ENCODE results near the gene CBX3.
"Not testable (repeated sequence)": the region's sequence is repeated elsewhere in the genome, so short reads cannot be mapped to it uniquely, and the experiment has no call there.

Gene CBX3

GRCh38 chr7:26162431-26162830 lies 39.1 kb upstream of the CBX3 start:
- H3K4me3 Mint-ChIP-seq: no peak overlapping the region
- peak overlapping the region in 1 of 2 donors; percentile 62 for H3K27ac Mint-ChIP-seq
- no peaks in the 10 kb centered on the region for H3K9me3 Mint-ChIP-seq
- H3K4me1 Mint-ChIP-seq (ENCODE audit: low read depth in 2 of 2): peaks cover 16 to 24% of the 10 kb centered on the region in 2 donors
- no peaks in the 10 kb centered on the region for H3K36me3 Mint-ChIP-seq (ENCODE audit: insufficient read depth)
- no peak for ATAC-seq (replicated peaks)
- H3K27me3 Mint-ChIP-seq: no peaks in the 10 kb centered on the region
- no peak for DNase-seq

GRCh38 chr7:26163804-26164203 lies 37.7 kb upstream of the CBX3 start:
- H3K27ac Mint-ChIP-seq; H3K27me3 Mint-ChIP-seq; DNase-seq; H3K9me3 Mint-ChIP-seq; H3K36me3 Mint-ChIP-seq (ENCODE audit: insufficient read depth); ATAC-seq (replicated peaks); H3K4me3 Mint-ChIP-seq: not testable (repeated sequence)
- H3K4me1 Mint-ChIP-seq (ENCODE audit: low read depth in 2 of 2): peaks cover 20% of the 10 kb centered on the region in 2 donors

- Mint-ChIP-seq H3K9me3 (no peaks in the 10 kb centered on the region), H3K36me3 (ENCODE audit: insufficient read depth) (peaks cover 3% of the 10 kb centered on the region), H3K27ac (peak overlapping the region; percentile 82 to 88), H3K27me3 (no peaks in the 10 kb centered on the region), H3K4me3 (peak overlapping the region; percentile 43 to 59), H3K4me1 (ENCODE audit: low read depth in 2 of 2) (peaks cover 15 to 16% of the 10 kb centered on the region in 2 donors)
- no peak for ATAC-seq (replicated peaks)
- no peak for DNase-seq
Observed at GRCh38 chr7:26165950-26166683, 35.4 kb upstream of the CBX3 start.

GRCh38 chr7:26166684-26167266 lies 34.8 kb upstream of the CBX3 start:
- ATAC-seq (replicated peaks): peak; percentile 30
- peak overlapping the region; percentile 82 to 88 for H3K27ac Mint-ChIP-seq
- peaks cover 3% of the 10 kb centered on the region for H3K36me3 Mint-ChIP-seq (ENCODE audit: insufficient read depth)
- peaks cover 16 to 18% of the 10 kb centered on the region in 2 donors for H3K4me1 Mint-ChIP-seq (ENCODE audit: low read depth in 2 of 2)
- DNase-seq: no peak
- H3K4me3 Mint-ChIP-seq: peak overlapping the region; percentile 43 to 59
- H3K9me3 Mint-ChIP-seq: no peaks in the 10 kb centered on the region
- no peaks in the 10 kb centered on the region for H3K27me3 Mint-ChIP-seq

GRCh38 chr7:26167303-26167934 lies 34.1 kb upstream of the CBX3 start:
- Mint-ChIP-seq H3K9me3 (no peaks in the 10 kb centered on the region), H3K36me3 (ENCODE audit: insufficient read depth) (peaks cover 3% of the 10 kb centered on the region), H3K27ac (peak overlapping the region; percentile 82 to 88), H3K4me1 (ENCODE audit: low read depth in 2 of 2) (peaks cover 16 to 18% of the 10 kb centered on the region in 2 donors), H3K27me3 (no peaks in the 10 kb centered on the region), H3K4me3 (peak overlapping the region; percentile 43 to 59)
- ATAC-seq (replicated peaks) (peak; percentile 98), DNase-seq (peak; percentile 34 to 44 (median 43))

- H3K4me3 Mint-ChIP-seq: no peak overlapping the region
- DNase-seq (no peak), ATAC-seq (replicated peaks) (no peak)
- peaks cover 3% of the 10 kb centered on the region for H3K36me3 Mint-ChIP-seq (ENCODE audit: insufficient read depth)
- no peaks in the 10 kb centered on the region for H3K27me3 Mint-ChIP-seq
- H3K4me1 Mint-ChIP-seq (ENCODE audit: low read depth in 2 of 2): peaks cover 16 to 18% of the 10 kb centered on the region in 2 donors
- H3K9me3 Mint-ChIP-seq: no peaks in the 10 kb centered on the region
- H3K27ac Mint-ChIP-seq: no peak overlapping the region
Observed at GRCh38 chr7:26168458-26169023, 33.0 kb upstream of the CBX3 start.

GRCh38 chr7:26169271-26169670 lies 32.3 kb upstream of the CBX3 start:
- ATAC-seq (replicated peaks) (no peak), DNase-seq (no peak)
- H3K4me1 Mint-ChIP-seq (ENCODE audit: low read depth in 2 of 2): peaks cover 18% of the 10 kb centered on the region in 2 donors
- no peak overlapping the region for H3K27ac Mint-ChIP-seq
- H3K4me3 Mint-ChIP-seq: no peak overlapping the region
- H3K9me3 Mint-ChIP-seq: no peaks in the 10 kb centered on the region
- no peaks in the 10 kb centered on the region for H3K27me3 Mint-ChIP-seq
- peaks cover 5% of the 10 kb centered on the region for H3K36me3 Mint-ChIP-seq (ENCODE audit: insufficient read depth)

GRCh38 chr7:26170663-26171062 lies 30.9 kb upstream of the CBX3 start:
- Mint-ChIP-seq H3K9me3 (no peaks in the 10 kb centered on the region), H3K36me3 (ENCODE audit: insufficient read depth) (peaks cover 5% of the 10 kb centered on the region), H3K4me3 (no peak overlapping the region), H3K4me1 (ENCODE audit: low read depth in 2 of 2) (peaks cover 18% of the 10 kb centered on the region in 2 donors), H3K27ac (no peak overlapping the region), H3K27me3 (no peaks in the 10 kb centered on the region)
- ATAC-seq (replicated peaks) (no peak), DNase-seq (no peak)

GRCh38 chr7:26171601-26172000 lies 29.9 kb upstream of the CBX3 start:
- H3K27me3 Mint-ChIP-seq: no peaks in the 10 kb centered on the region
- no peak overlapping the region for H3K4me3 Mint-ChIP-seq
- H3K4me1 Mint-ChIP-seq (ENCODE audit: low read depth in 2 of 2): peaks cover 13 to 15% of the 10 kb centered on the region in 2 donors
- H3K36me3 Mint-ChIP-seq (ENCODE audit: insufficient read depth): peaks cover 5% of the 10 kb centered on the region
- no peak overlapping the region for H3K27ac Mint-ChIP-seq
- no peak for ATAC-seq (replicated peaks)
- no peaks in the 10 kb centered on the region for H3K9me3 Mint-ChIP-seq
- no peak for DNase-seq

- Mint-ChIP-seq H3K27me3 (no peaks in the 10 kb centered on the region), H3K4me3 (no peak overlapping the region), H3K27ac (no peak overlapping the region), H3K36me3 (ENCODE audit: insufficient read depth) (peaks cover 5% of the 10 kb centered on the region), H3K4me1 (ENCODE audit: low read depth in 2 of 2) (peaks cover 9 to 10% of the 10 kb centered on the region in 2 donors), H3K9me3 (no peaks in the 10 kb centered on the region)
- DNase-seq (no peak), ATAC-seq (replicated peaks) (no peak)
Observed at GRCh38 chr7:26172048-26172447, 29.5 kb upstream of the CBX3 start.

GRCh38 chr7:26175903-26176302 lies 25.6 kb upstream of the CBX3 start:
- H3K27me3 Mint-ChIP-seq; H3K4me3 Mint-ChIP-seq; H3K9me3 Mint-ChIP-seq; DNase-seq; H3K36me3 Mint-ChIP-seq (ENCODE audit: insufficient read depth); ATAC-seq (replicated peaks); H3K27ac Mint-ChIP-seq: not testable (repeated sequence)
- peaks cover 11 to 14% of the 10 kb centered on the region in 2 donors for H3K4me1 Mint-ChIP-seq (ENCODE audit: low read depth in 2 of 2)

GRCh38 chr7:26176696-26177095 lies 24.8 kb upstream of the CBX3 start:
- not testable (repeated sequence) for ATAC-seq (replicated peaks); H3K4me3 Mint-ChIP-seq

GRCh38 chr7:26177269-26177668 lies 24.3 kb upstream of the CBX3 start:
- not testable (repeated sequence) for H3K27me3 Mint-ChIP-seq; H3K4me3 Mint-ChIP-seq; H3K36me3 Mint-ChIP-seq (ENCODE audit: insufficient read depth); H3K9me3 Mint-ChIP-seq; DNase-seq; ATAC-seq (replicated peaks)
- Mint-ChIP-seq H3K27ac (peak overlapping the region in 1 of 2 donors; percentile 11), H3K4me1 (ENCODE audit: low read depth in 2 of 2) (peaks cover 11 to 23% of the 10 kb centered on the region in 2 donors)

More at GRCh38 chr7:26176696-26177095, 24.8 kb upstream of the CBX3 start:
- not testable (repeated sequence) for H3K27me3 Mint-ChIP-seq; H3K9me3 Mint-ChIP-seq; H3K36me3 Mint-ChIP-seq (ENCODE audit: insufficient read depth); DNase-seq; H3K27ac Mint-ChIP-seq
- peaks cover 11 to 17% of the 10 kb centered on the region in 2 donors for H3K4me1 Mint-ChIP-seq (ENCODE audit: low read depth in 2 of 2)

Data from effector memory CD8-positive, alpha-beta T cell (primary cell).